ENCODE data around the gene AP2A2.

AP2A2 gene

GRCh38 chr11:899724-900123 lies 25.9 kb upstream of the AP2A2 start:
- Histone ChIP-seq H3K4ac (ENCODE audit: low read depth in 1 of 2, low read length in 2 of 2) (no peak overlapping the region), H3K4me1 (ENCODE audit: control insufficient read depth, insufficient read depth, low read depth, low read length) (peaks cover 8% of the 10 kb centered on the region), H2AK5ac (ENCODE audit: low read length, severe bottlenecking) (no peak overlapping the region), H3K27ac (ENCODE audit: low read length, poor library complexity, severe bottlenecking) (no peak overlapping the region), H2BK15ac (ENCODE audit: low read depth, poor library complexity, severe bottlenecking) (no peak overlapping the region), H3K36me3 (ENCODE audit: control insufficient read depth in 1 of 2, insufficient read depth in 2 of 2, low read depth in 1 of 2, low read length in 2 of 2) (peaks cover 62 to 82% of the 10 kb centered on the region in 2 experiments), H3K27me3 (ENCODE audit: control insufficient read depth in 1 of 2, insufficient read depth in 1 of 2, low read length in 2 of 2) (no peaks in the 10 kb centered on the region), H3K4me2 (ENCODE audit: low read length, poor library complexity, severe bottlenecking) (no peak overlapping the region), H4K91ac (ENCODE audit: low read length) (no peak overlapping the region), H2BK120ac (ENCODE audit: low read depth, low read length) (no peak overlapping the region), H3K9me3 (ENCODE audit: control insufficient read depth, low read length) (no peaks in the 10 kb centered on the region), H3K14ac (ENCODE audit: low read length in 2 of 2) (no peak overlapping the region), H4K8ac (ENCODE audit: low read length) (no peak overlapping the region), H3K9ac (ENCODE audit: low read length) (no peak overlapping the region), H3K23ac (ENCODE audit: low read length in 2 of 2) (no peak overlapping the region), H2AFZ (ENCODE audit: low read depth, low read length) (no peak overlapping the region), H3K4me3 (ENCODE audit: insufficient read depth in 1 of 2, low read depth in 1 of 2, low read length in 2 of 2) (no peak overlapping the region), H3K79me1 (replicated peaks; ENCODE audit: low read length, poor library complexity, severe bottlenecking) (peaks cover 19% of the 10 kb centered on the region), H3K18ac (ENCODE audit: low read depth in 1 of 2, low read length in 2 of 2) (no peak overlapping the region), H2BK12ac (ENCODE audit: low read length in 2 of 2) (no peak overlapping the region), H2BK5ac (ENCODE audit: low read depth, low read length, poor library complexity, severe bottlenecking) (no peak overlapping the region)
- no peak for DNase-seq
- WGBS = 94% methylated on average over 11 of the region's 11 CpGs

- no peak overlapping the region for H4K8ac ChIP-seq (ENCODE audit: low read length)
Observed at GRCh38 chr11:900545-900944, 25.1 kb upstream of the AP2A2 start.

GRCh38 chr11:901452-902061 lies 24.1 kb upstream of the AP2A2 start:
- no peak overlapping the region for H4K91ac ChIP-seq (ENCODE audit: low read length)
- H3K27me3 ChIP-seq (ENCODE audit: control insufficient read depth in 1 of 2, insufficient read depth in 1 of 2, low read length in 2 of 2) = no peaks in the 10 kb centered on the region
- no peak overlapping the region for H3K4me3 ChIP-seq (ENCODE audit: insufficient read depth in 1 of 2, low read depth in 1 of 2, low read length in 2 of 2)
- peaks cover 27% of the 10 kb centered on the region for H3K79me1 ChIP-seq (replicated peaks; ENCODE audit: low read length, poor library complexity, severe bottlenecking)
- no peak overlapping the region for H3K23ac ChIP-seq (ENCODE audit: low read length in 2 of 2)
- H2BK120ac ChIP-seq (ENCODE audit: low read depth, low read length) = no peak overlapping the region
- H3K4ac ChIP-seq (ENCODE audit: low read depth in 1 of 2, low read length in 2 of 2) = no peak overlapping the region
- no peak overlapping the region for H2BK15ac ChIP-seq (ENCODE audit: low read depth, poor library complexity, severe bottlenecking)
- H2BK12ac ChIP-seq (ENCODE audit: low read length in 2 of 2) = no peak overlapping the region
- peaks cover 8% of the 10 kb centered on the region for H3K4me1 ChIP-seq (ENCODE audit: control insufficient read depth, insufficient read depth, low read depth, low read length)
- no peak overlapping the region for H3K4me2 ChIP-seq (ENCODE audit: low read length, poor library complexity, severe bottlenecking)
- H3K18ac ChIP-seq (ENCODE audit: low read depth in 1 of 2, low read length in 2 of 2) = no peak overlapping the region
- H3K36me3 ChIP-seq (ENCODE audit: control insufficient read depth in 1 of 2, insufficient read depth in 2 of 2, low read depth in 1 of 2, low read length in 2 of 2) = peaks cover 62 to 83% of the 10 kb centered on the region in 2 experiments
- 96% methylated on average over 19 of the region's 19 CpGs for WGBS
- H2BK5ac ChIP-seq (ENCODE audit: low read depth, low read length, poor library complexity, severe bottlenecking) = no peak overlapping the region
- no peak for DNase-seq
- H3K14ac ChIP-seq (ENCODE audit: low read length in 2 of 2) = no peak overlapping the region
- H3K9me3 ChIP-seq (ENCODE audit: control insufficient read depth, low read length) = no peaks in the 10 kb centered on the region
- no peak overlapping the region for H3K9ac ChIP-seq (ENCODE audit: low read length)
- H2AFZ ChIP-seq (ENCODE audit: low read depth, low read length) = no peak overlapping the region
- H2AK5ac ChIP-seq (ENCODE audit: low read length, severe bottlenecking) = no peak overlapping the region
- H4K8ac ChIP-seq (ENCODE audit: low read length) = no peak overlapping the region
- no peak overlapping the region for H3K27ac ChIP-seq (ENCODE audit: low read length, poor library complexity, severe bottlenecking)

More at GRCh38 chr11:900545-900944, 25.1 kb upstream of the AP2A2 start:
- Histone ChIP-seq H2AFZ (ENCODE audit: low read depth, low read length) (no peak overlapping the region), H3K4me3 (ENCODE audit: insufficient read depth in 1 of 2, low read depth in 1 of 2, low read length in 2 of 2) (no peak overlapping the region), H3K4me1 (ENCODE audit: control insufficient read depth, insufficient read depth, low read depth, low read length) (peaks cover 8% of the 10 kb centered on the region), H3K36me3 (ENCODE audit: control insufficient read depth in 1 of 2, insufficient read depth in 2 of 2, low read depth in 1 of 2, low read length in 2 of 2) (peaks cover 62 to 79% of the 10 kb centered on the region in 2 experiments), H3K79me1 (replicated peaks; ENCODE audit: low read length, poor library complexity, severe bottlenecking) (peaks cover 24% of the 10 kb centered on the region), H3K18ac (ENCODE audit: low read depth in 1 of 2, low read length in 2 of 2) (no peak overlapping the region), H2AK5ac (ENCODE audit: low read length, severe bottlenecking) (no peak overlapping the region), H3K9ac (ENCODE audit: low read length) (no peak overlapping the region), H3K27me3 (ENCODE audit: control insufficient read depth in 1 of 2, insufficient read depth in 1 of 2, low read length in 2 of 2) (no peaks in the 10 kb centered on the region), H4K91ac (ENCODE audit: low read length) (peak overlapping the region; percentile 82), H2BK120ac (ENCODE audit: low read depth, low read length) (no peak overlapping the region), H3K23ac (ENCODE audit: low read length in 2 of 2) (no peak overlapping the region), H3K4ac (ENCODE audit: low read depth in 1 of 2, low read length in 2 of 2) (no peak overlapping the region), H3K4me2 (ENCODE audit: low read length, poor library complexity, severe bottlenecking) (no peak overlapping the region), H3K9me3 (ENCODE audit: control insufficient read depth, low read length) (no peaks in the 10 kb centered on the region), H2BK5ac (ENCODE audit: low read depth, low read length, poor library complexity, severe bottlenecking) (no peak overlapping the region), H3K14ac (ENCODE audit: low read length in 2 of 2) (no peak overlapping the region), H2BK15ac (ENCODE audit: low read depth, poor library complexity, severe bottlenecking) (no peak overlapping the region), H3K27ac (ENCODE audit: low read length, poor library complexity, severe bottlenecking) (no peak overlapping the region), H2BK12ac (ENCODE audit: low read length in 2 of 2) (no peak overlapping the region)
- 98% methylated on average over 7 of the region's 7 CpGs for WGBS
- no peak for DNase-seq

GRCh38 chr11:904380-904779 lies 21.3 kb upstream of the AP2A2 start:
- H3K4me1 ChIP-seq (ENCODE audit: control insufficient read depth, insufficient read depth, low read depth, low read length) = peaks cover 9% of the 10 kb centered on the region
- H3K4me3 ChIP-seq (ENCODE audit: insufficient read depth in 1 of 2, low read depth in 1 of 2, low read length in 2 of 2) = no peak overlapping the region
- no peak overlapping the region for H3K18ac ChIP-seq (ENCODE audit: low read depth in 1 of 2, low read length in 2 of 2)
- H3K14ac ChIP-seq (ENCODE audit: low read length in 2 of 2) = no peak overlapping the region
- peaks cover 42% of the 10 kb centered on the region for H3K79me1 ChIP-seq (replicated peaks; ENCODE audit: low read length, poor library complexity, severe bottlenecking)
- no peak overlapping the region for H2AFZ ChIP-seq (ENCODE audit: low read depth, low read length)
- no peaks in the 10 kb centered on the region for H3K9me3 ChIP-seq (ENCODE audit: control insufficient read depth, low read length)
- no peak overlapping the region for H3K4me2 ChIP-seq (ENCODE audit: low read length, poor library complexity, severe bottlenecking)
- no peak overlapping the region for H3K9ac ChIP-seq (ENCODE audit: low read length)
- no peak for DNase-seq
- H3K36me3 ChIP-seq (ENCODE audit: control insufficient read depth in 1 of 2, insufficient read depth in 2 of 2, low read depth in 1 of 2, low read length in 2 of 2) = peaks cover 50 to 79% of the 10 kb centered on the region in 2 experiments
- H3K27ac ChIP-seq (ENCODE audit: low read length, poor library complexity, severe bottlenecking) = no peak overlapping the region
- WGBS = 96% methylated on average over 7 of the region's 7 CpGs
- no peak overlapping the region for H2BK120ac ChIP-seq (ENCODE audit: low read depth, low read length)
- no peak overlapping the region for H3K23ac ChIP-seq (ENCODE audit: low read length in 2 of 2)
- no peak overlapping the region for H4K8ac ChIP-seq (ENCODE audit: low read length)
- no peak overlapping the region for H3K4ac ChIP-seq (ENCODE audit: low read depth in 1 of 2, low read length in 2 of 2)
- H2BK5ac ChIP-seq (ENCODE audit: low read depth, low read length, poor library complexity, severe bottlenecking) = no peak overlapping the region
- no peak overlapping the region for H2BK12ac ChIP-seq (ENCODE audit: low read length in 2 of 2)
- H2AK5ac ChIP-seq (ENCODE audit: low read length, severe bottlenecking) = no peak overlapping the region
- H4K91ac ChIP-seq (ENCODE audit: low read length) = no peak overlapping the region
- H2BK15ac ChIP-seq (ENCODE audit: low read depth, poor library complexity, severe bottlenecking) = no peak overlapping the region
- H3K27me3 ChIP-seq (ENCODE audit: control insufficient read depth in 1 of 2, insufficient read depth in 1 of 2, low read length in 2 of 2) = no peaks in the 10 kb centered on the region

All from mesenchymal stem cell (in vitro differentiated cells and primary cell).